HG02981 (cell line): ENCODE results near the gene CDH22.

Source experiments
- ATAC-seq: cut with Tn5 transposase; IDR thresholded peaks from one replicate; pipeline ENCODE4 v1.9.1; 2021; ENCODE audit warnings: mild to moderate bottlenecking, moderate library complexity; ENCODE audit not compliant: unreplicated experiment

The CDH22 gene

GRCh38 chr20:46324960-46325703 lies 16.8 kb upstream of the CDH22 start:
- ATAC-seq: no peak

GRCh38 chr20:46324379-46324778 lies 16.1 kb upstream of the CDH22 start:
- no peak for ATAC-seq

- no peak for ATAC-seq
Measured at GRCh38 chr20:46323557-46323956, 15.3 kb upstream of the CDH22 start.

- ATAC-seq: no peak
Measured at GRCh38 chr20:46322641-46323040, 14.3 kb upstream of the CDH22 start.

GRCh38 chr20:46317685-46318177 lies 9.4 kb upstream of the CDH22 start:
- ATAC-seq: no peak

- ATAC-seq: no peak
Measured at GRCh38 chr20:46316984-46317684, 8.8 kb upstream of the CDH22 start.

GRCh38 chr20:46315311-46315710 lies 7.0 kb upstream of the CDH22 start:
- ATAC-seq: no peak

- ATAC-seq: no peak
Measured at GRCh38 chr20:46312945-46313861, 4.9 kb upstream of the CDH22 start.

GRCh38 chr20:46312075-46312944 lies 4.0 kb upstream of the CDH22 start:
- ATAC-seq: no peak

- ATAC-seq: no peak
Measured at GRCh38 chr20:46311719-46312074, 3.4 kb upstream of the CDH22 start.

- ATAC-seq: no peak
Measured at GRCh38 chr20:46311039-46311650, 2.8 kb upstream of the CDH22 start.

GRCh38 chr20:46309945-46310344 lies 1.6 kb upstream of the CDH22 start:
- ATAC-seq: no peak

- no peak for ATAC-seq
Measured at GRCh38 chr20:46307999-46308257, 370 bp downstream of the CDH22 start.

GRCh38 chr20:46307139-46307998 lies 929 bp downstream of the CDH22 start:
- peak; percentile 66 for ATAC-seq

- no peak for ATAC-seq
Measured at GRCh38 chr20:46306743-46307138, 1.6 kb downstream of the CDH22 start.

GRCh38 chr20:46305973-46306360 lies 2.3 kb downstream of the CDH22 start:
- ATAC-seq: no peak

GRCh38 chr20:46305331-46305972 lies 2.8 kb downstream of the CDH22 start:
- no peak for ATAC-seq

- ATAC-seq: no peak
Measured at GRCh38 chr20:46304852-46305251, 3.4 kb downstream of the CDH22 start.

- ATAC-seq: no peak
Measured at GRCh38 chr20:46304361-46304760, 3.9 kb downstream of the CDH22 start.
